Trophoblast cell (in vitro differentiated cells and primary cell): ENCODE data around the gene PLCH2.

Experiments used
- DNase-seq, 2 donors: peaks; one replicate each; pipeline ENCODE4 v3.0.0-alpha.2; 2016
- H2AFZ ChIP-seq: 2 replicates; pipeline ENCODE4 v1.6.1; 2013; ENCODE audit warnings: low read length, moderate library complexity, mild to moderate bottlenecking; ENCODE audit not compliant: insufficient read depth, poor library complexity
- H2AK5ac ChIP-seq: 2 replicates; pipeline ENCODE4 v1.6.1; 2013; ENCODE audit warnings: mild to moderate bottlenecking, low read length
- H2BK120ac ChIP-seq: 2 replicates; pipeline ENCODE4 v1.6.1; 2013; ENCODE audit warnings: low read length, mild to moderate bottlenecking, moderate library complexity; ENCODE audit not compliant: insufficient read depth, poor library complexity
- H2BK12ac ChIP-seq: 2 replicates; pipeline ENCODE4 v1.6.1; 2013; ENCODE audit warnings: mild to moderate bottlenecking, low read length, moderate library complexity
- H2BK5ac ChIP-seq: 2 replicates; pipeline ENCODE4 v1.6.1; 2013; ENCODE audit warnings: low read length, low read depth, moderate library complexity, mild to moderate bottlenecking; ENCODE audit not compliant: poor library complexity
- H3K14ac ChIP-seq: 2 replicates; pipeline ENCODE4 v1.6.1; 2013; ENCODE audit warnings: mild to moderate bottlenecking, low read length
- H3K18ac ChIP-seq: 2 replicates; pipeline ENCODE4 v1.6.1; 2013; ENCODE audit warnings: mild to moderate bottlenecking, low read length
- H3K23ac ChIP-seq: 2 replicates; pipeline ENCODE4 v1.6.1; 2013; ENCODE audit warnings: low read length
- H3K27ac ChIP-seq: 2 replicates; pipeline ENCODE4 v1.5.1; 2013; ENCODE audit warnings: low read depth, mild to moderate bottlenecking, inconsistent platforms, low read length, moderate library complexity
- H3K27me3 ChIP-seq: 2 replicates; pipeline ENCODE4 v1.6.1; 2013; ENCODE audit warnings: inconsistent platforms, mild to moderate bottlenecking, low read length, moderate library complexity; ENCODE audit not compliant: insufficient read depth
- H3K36me3 ChIP-seq, 2 experiments: 1 replicate in 1 of 2; 2 replicates in 1 of 2; pipeline ENCODE4 v1.6.1; 2013; ENCODE audit warnings: low read length in 2 of 2, mild to moderate bottlenecking in 2 of 2, moderate library complexity in 1 of 2; ENCODE audit not compliant: insufficient read depth in 2 of 2, control insufficient read depth in 1 of 2
- H3K4ac ChIP-seq: 2 replicates; pipeline ENCODE4 v1.6.1; 2013; ENCODE audit warnings: low read depth, mild to moderate bottlenecking, low read length, moderate library complexity
- H3K4me1 ChIP-seq, 2 experiments: 1 replicate in 1 of 2; 2 replicates in 1 of 2; pipeline ENCODE4 v1.6.1; 2013; ENCODE audit warnings: low read length in 2 of 2, mild to moderate bottlenecking in 2 of 2, moderate library complexity in 1 of 2; ENCODE audit not compliant: insufficient read depth in 2 of 2, control insufficient read depth in 1 of 2
- H3K4me2 ChIP-seq: 2 replicates; pipeline ENCODE4 v1.6.1; 2013; ENCODE audit warnings: inconsistent platforms, mild to moderate bottlenecking, low read length, moderate library complexity
- H3K4me3 ChIP-seq: 2 replicates; pipeline ENCODE4 v1.5.1; 2013; ENCODE audit warnings: mild to moderate bottlenecking, low read depth, low read length, inconsistent platforms
- H3K79me1 ChIP-seq: one replicate; pipeline ENCODE4 v1.6.1; 2013; ENCODE audit warnings: low read length
- H3K79me2 ChIP-seq: 2 replicates; pipeline ENCODE4 v1.6.1; 2013; ENCODE audit warnings: low read length, mild to moderate bottlenecking; ENCODE audit not compliant: control insufficient read depth, insufficient read depth, poor library complexity
- H3K9ac ChIP-seq: 2 replicates; pipeline ENCODE4 v1.6.1; 2013; ENCODE audit warnings: mild to moderate bottlenecking, low read length
- H3K9me3 ChIP-seq: 2 replicates; pipeline ENCODE4 v1.6.1; 2013; ENCODE audit warnings: low read depth, mild to moderate bottlenecking, control low read depth, inconsistent platforms, low read length; ENCODE audit not compliant: insufficient read depth
- H4K12ac ChIP-seq: 2 replicates; pipeline ENCODE4 v1.6.1; 2013; ENCODE audit warnings: low read depth, mild to moderate bottlenecking, low read length, moderate library complexity
- H4K8ac ChIP-seq: 2 replicates; pipeline ENCODE4 v1.6.1; 2013; ENCODE audit warnings: low read depth, mild to moderate bottlenecking, low read length, moderate library complexity
- H4K91ac ChIP-seq: one replicate; pipeline ENCODE4 v1.6.1; 2013; ENCODE audit warnings: low read depth, mild to moderate bottlenecking, low read length, moderate library complexity
- WGBS: extraction: QIAGEN DNeasy Blood & Tissue Kit; methylation state at CpG from one replicate; pipeline ENCODE4 v1.1.7; 2013; ENCODE audit warnings: missing lambda C conversion rate; ENCODE audit not compliant: insufficient read length, insufficient coverage; ENCODE audit errors: extremely low coverage; 5-methylcytosine and 5-hydroxymethylcytosine counted together

PLCH2 gene

DNA sequence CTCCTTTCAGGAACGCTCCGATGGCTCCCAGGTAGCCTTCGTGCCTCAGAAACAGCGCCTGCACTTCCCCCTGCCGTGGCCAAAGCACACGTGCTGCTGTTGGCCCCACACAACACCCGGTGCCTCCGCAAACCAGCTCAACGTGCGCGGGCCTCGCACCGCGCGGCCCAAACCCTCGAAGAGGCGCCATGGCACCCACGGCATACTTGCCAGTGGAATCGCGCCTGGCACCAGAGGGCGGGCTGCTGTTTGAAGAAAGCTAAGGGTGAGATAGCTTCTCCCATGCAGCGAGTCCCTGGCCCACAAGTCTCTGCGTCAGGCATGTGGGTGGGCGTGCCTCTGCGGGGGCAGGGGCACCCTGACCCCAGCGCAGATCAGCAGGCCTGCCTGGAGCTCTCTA, 42.4 kb downstream of the PLCH2 start:
- peak overlapping the region; percentile 20 for H3K9ac ChIP-seq
- H3K79me2 ChIP-seq = peaks cover under 1% of the 10 kb centered on the region
- no CpG with 5 or more reads among the region's 26 CpGs for WGBS
- no peaks in the 10 kb centered on the region for H3K27me3 ChIP-seq
- H3K79me1 ChIP-seq = no peaks in the 10 kb centered on the region
- H4K12ac ChIP-seq = no peak overlapping the region
- no peak overlapping the region for H4K91ac ChIP-seq
- no peak overlapping the region for H2BK120ac ChIP-seq
- H3K4me3 ChIP-seq = no peak overlapping the region
- peaks cover 2% of the 10 kb centered on the region for H3K9me3 ChIP-seq
- H2BK5ac ChIP-seq = no peak overlapping the region
- no peak overlapping the region for H2AK5ac ChIP-seq
- H3K14ac ChIP-seq = no peak overlapping the region
- H4K8ac ChIP-seq = no peak overlapping the region
- peaks cover 0 to 2% of the 10 kb centered on the region in 2 experiments for H3K4me1 ChIP-seq
- no peak overlapping the region for H2AFZ ChIP-seq
- no peak overlapping the region for H2BK12ac ChIP-seq
- no peak overlapping the region for H3K18ac ChIP-seq
- H3K4me2 ChIP-seq = no peak overlapping the region
- no peak overlapping the region for H3K4ac ChIP-seq
- DNase-seq = no peak
- H3K36me3 ChIP-seq = peaks cover 77% of the 10 kb centered on the region in 2 experiments
- no peak overlapping the region for H3K23ac ChIP-seq
- no peak overlapping the region for H3K27ac ChIP-seq

DNA sequence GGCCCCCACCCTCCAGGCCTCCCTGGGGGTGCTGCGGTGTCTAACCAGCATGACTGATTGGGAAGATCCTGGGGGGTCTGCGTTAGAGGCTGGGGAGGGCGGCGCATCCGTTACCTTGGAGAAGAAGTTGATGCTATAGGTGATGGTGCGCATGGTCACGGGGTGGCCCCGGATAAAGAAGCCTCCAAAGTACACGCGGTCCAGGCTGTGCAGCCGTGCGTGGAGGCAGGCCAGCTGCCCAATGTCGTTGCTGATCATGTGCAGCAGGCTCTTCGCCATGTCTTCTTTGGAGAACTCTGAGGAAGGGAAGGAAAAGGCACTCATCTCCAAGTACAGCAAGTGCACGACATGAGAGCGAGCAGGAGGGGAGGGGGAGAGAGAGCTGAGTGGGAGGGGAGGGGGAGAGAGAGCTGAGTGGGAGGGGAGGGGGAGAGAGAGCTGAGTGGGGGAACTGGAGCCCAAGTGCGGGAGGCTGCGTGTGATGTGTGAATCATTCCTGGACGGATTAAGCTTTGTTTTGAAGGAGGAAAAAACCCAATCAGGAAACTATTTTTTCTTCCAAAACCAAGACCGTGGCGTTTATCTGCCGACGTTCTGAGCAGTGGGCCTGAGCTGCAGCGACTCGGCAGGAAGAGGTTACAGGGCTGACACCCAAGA, 43.1 kb downstream of the PLCH2 start:
- no peak overlapping the region for H2BK120ac ChIP-seq
- H3K79me1 ChIP-seq = no peaks in the 10 kb centered on the region
- no peak overlapping the region for H3K27ac ChIP-seq
- no peaks in the 10 kb centered on the region for H3K9me3 ChIP-seq
- no peak overlapping the region for H3K4me3 ChIP-seq
- no peak for DNase-seq
- H4K91ac ChIP-seq = no peak overlapping the region
- no peak overlapping the region for H3K9ac ChIP-seq
- H2AK5ac ChIP-seq = no peak overlapping the region
- peaks cover 71% of the 10 kb centered on the region in 2 experiments for H3K36me3 ChIP-seq
- H3K4me1 ChIP-seq = peaks cover 0 to 2% of the 10 kb centered on the region in 2 experiments
- no peak overlapping the region for H2BK5ac ChIP-seq
- H2BK12ac ChIP-seq = no peak overlapping the region
- no peak overlapping the region for H3K4ac ChIP-seq
- H2AFZ ChIP-seq = no peak overlapping the region
- H3K18ac ChIP-seq = no peak overlapping the region
- WGBS = no CpG with 5 or more reads among the region's 25 CpGs
- H4K8ac ChIP-seq = no peak overlapping the region
- H3K14ac ChIP-seq = no peak overlapping the region
- H3K27me3 ChIP-seq = no peaks in the 10 kb centered on the region
- H3K23ac ChIP-seq = no peak overlapping the region
- H3K79me2 ChIP-seq = peaks cover 4% of the 10 kb centered on the region
- H3K4me2 ChIP-seq = no peak overlapping the region
- no peak overlapping the region for H4K12ac ChIP-seq

DNA sequence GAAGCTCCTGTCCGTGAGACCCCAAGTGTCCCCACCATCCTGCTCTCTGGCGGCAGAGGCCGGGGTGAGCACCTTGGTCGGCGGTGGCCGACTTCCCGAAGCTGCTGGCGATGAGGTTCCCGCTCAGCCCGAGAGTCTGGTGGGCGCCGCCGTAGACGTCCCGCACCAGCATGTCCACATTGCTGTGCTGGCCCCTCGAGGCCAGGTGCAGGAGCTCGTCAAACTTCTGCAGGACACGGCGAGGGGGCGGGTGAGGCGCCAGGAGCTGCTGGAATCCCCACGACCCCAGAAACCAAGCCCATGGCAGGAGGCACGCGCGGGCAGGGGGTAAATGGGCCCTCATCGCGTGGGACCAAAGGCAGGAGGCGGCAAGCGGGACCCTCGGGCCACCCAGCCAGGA, 43.6 kb downstream of the PLCH2 start:
- no peak overlapping the region for H3K27ac ChIP-seq
- no peak overlapping the region for H2AK5ac ChIP-seq
- no peak overlapping the region for H3K18ac ChIP-seq
- H3K9ac ChIP-seq = no peak overlapping the region
- H3K27me3 ChIP-seq = no peaks in the 10 kb centered on the region
- H2BK12ac ChIP-seq = no peak overlapping the region
- peaks cover 2 to 3% of the 10 kb centered on the region in 2 experiments for H3K4me1 ChIP-seq
- no peak overlapping the region for H3K4me2 ChIP-seq
- WGBS = no CpG with 5 or more reads among the region's 30 CpGs
- H3K79me2 ChIP-seq = peaks cover 4% of the 10 kb centered on the region
- no peak overlapping the region for H4K8ac ChIP-seq
- no peaks in the 10 kb centered on the region for H3K79me1 ChIP-seq
- no peak overlapping the region for H4K12ac ChIP-seq
- peaks cover 67% of the 10 kb centered on the region in 2 experiments for H3K36me3 ChIP-seq
- no peak overlapping the region for H3K14ac ChIP-seq
- no peak overlapping the region for H4K91ac ChIP-seq
- H3K9me3 ChIP-seq = no peaks in the 10 kb centered on the region
- no peak for DNase-seq
- H2BK120ac ChIP-seq = no peak overlapping the region
- no peak overlapping the region for H3K4ac ChIP-seq
- H2BK5ac ChIP-seq = no peak overlapping the region
- H3K4me3 ChIP-seq = no peak overlapping the region
- no peak overlapping the region for H2AFZ ChIP-seq
- no peak overlapping the region for H3K23ac ChIP-seq

DNA sequence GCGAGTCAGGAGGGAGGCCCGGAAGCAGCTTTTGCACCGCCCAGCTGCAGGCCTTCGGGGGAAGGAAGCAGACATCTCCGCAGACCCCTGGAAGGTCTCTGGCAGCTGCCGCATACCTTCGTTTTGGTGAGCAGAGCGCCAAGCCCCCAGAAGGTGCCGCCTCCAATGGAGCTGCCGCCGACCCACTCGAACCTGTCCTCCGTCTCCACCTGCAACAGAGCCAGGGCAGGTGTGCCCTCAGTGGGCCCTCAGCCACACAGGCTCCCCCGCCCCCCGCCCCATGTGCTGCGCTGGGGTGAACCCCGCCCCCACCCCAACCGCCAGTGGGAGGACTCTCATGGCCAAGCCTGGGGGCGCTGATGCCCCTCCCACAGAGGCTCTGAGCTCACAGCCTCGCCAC, 44.1 kb downstream of the PLCH2 start:
- Histone ChIP-seq H2AFZ (no peak overlapping the region), H3K27ac (no peak overlapping the region), H3K27me3 (no peaks in the 10 kb centered on the region), H4K8ac (no peak overlapping the region), H4K91ac (no peak overlapping the region), H2AK5ac (no peak overlapping the region), H3K9me3 (no peaks in the 10 kb centered on the region), H2BK5ac (no peak overlapping the region), H2BK120ac (no peak overlapping the region), H3K18ac (no peak overlapping the region), H3K79me1 (no peaks in the 10 kb centered on the region), H3K79me2 (peaks cover 4% of the 10 kb centered on the region), H3K14ac (no peak overlapping the region), H4K12ac (no peak overlapping the region), H3K4me2 (no peak overlapping the region), H3K36me3 (peaks cover 63% of the 10 kb centered on the region in 2 experiments), H3K23ac (no peak overlapping the region), H2BK12ac (no peak overlapping the region), H3K4me3 (no peak overlapping the region), H3K4ac (no peak overlapping the region), H3K9ac (no peak overlapping the region), H3K4me1 (peaks cover 4 to 8% of the 10 kb centered on the region in 2 experiments)
- no CpG with 5 or more reads among the region's 20 CpGs for WGBS
- no peak for DNase-seq
